Panc1 (cell line): ENCODE data around the gene DCTD.

ENCODE experiments used
- SIN3A ChIP-seq: IDR thresholded peaks from 2 replicates; pipeline ENCODE4 v1.6.1; 2012; ENCODE audit warnings: low read depth, mild to moderate bottlenecking, low read length, moderate library complexity, borderline replicate concordance; ENCODE audit not compliant: insufficient read depth
- TF ChIP-seq, protein P1 (sequence below): fragments of 450-650 bp; IDR thresholded peaks from 2 replicates; pipeline ENCODE4 v1.5.1; 2017; ENCODE audit warnings: mild to moderate bottlenecking

DNA sequence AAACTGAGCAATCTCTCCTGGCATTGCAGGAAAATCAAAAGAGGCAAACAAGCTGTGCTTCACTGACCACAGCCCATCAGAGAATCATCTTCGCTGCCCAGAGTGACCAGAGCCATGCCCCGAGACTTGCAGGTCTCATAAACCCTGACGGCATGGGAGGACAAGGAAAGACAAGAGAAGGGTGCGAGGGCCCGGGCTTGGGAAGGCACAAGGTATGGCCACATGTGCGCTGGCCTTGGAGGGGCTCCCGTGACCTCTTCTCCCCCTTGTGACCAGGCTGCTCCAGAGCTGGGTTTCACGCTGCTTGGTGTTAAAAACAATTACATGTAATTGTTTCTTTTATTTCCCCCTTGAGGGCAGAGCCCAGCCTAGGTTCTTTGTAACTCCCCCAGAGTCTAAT is 20.8 kb downstream of the DCTD start:
- TF ChIP-seq SIN3A: no peak
- TF ChIP-seq, protein P1, sequence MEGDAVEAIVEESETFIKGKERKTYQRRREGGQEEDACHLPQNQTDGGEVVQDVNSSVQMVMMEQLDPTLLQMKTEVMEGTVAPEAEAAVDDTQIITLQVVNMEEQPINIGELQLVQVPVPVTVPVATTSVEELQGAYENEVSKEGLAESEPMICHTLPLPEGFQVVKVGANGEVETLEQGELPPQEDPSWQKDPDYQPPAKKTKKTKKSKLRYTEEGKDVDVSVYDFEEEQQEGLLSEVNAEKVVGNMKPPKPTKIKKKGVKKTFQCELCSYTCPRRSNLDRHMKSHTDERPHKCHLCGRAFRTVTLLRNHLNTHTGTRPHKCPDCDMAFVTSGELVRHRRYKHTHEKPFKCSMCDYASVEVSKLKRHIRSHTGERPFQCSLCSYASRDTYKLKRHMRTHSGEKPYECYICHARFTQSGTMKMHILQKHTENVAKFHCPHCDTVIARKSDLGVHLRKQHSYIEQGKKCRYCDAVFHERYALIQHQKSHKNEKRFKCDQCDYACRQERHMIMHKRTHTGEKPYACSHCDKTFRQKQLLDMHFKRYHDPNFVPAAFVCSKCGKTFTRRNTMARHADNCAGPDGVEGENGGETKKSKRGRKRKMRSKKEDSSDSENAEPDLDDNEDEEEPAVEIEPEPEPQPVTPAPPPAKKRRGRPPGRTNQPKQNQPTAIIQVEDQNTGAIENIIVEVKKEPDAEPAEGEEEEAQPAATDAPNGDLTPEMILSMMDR: no peak
